DLD1 (cell line): Measurements from ENCODE around the gene PDCD5.

Source experiments
- in situ Hi-C: cut with HindIII; loops from 2 replicates; pipeline ENCODE4 v1.10.0; 2017; ENCODE audit warnings: low sequenced_read_pairs

The PDCD5 gene

GRCh38 chr19:32630338-32630737 is 49.3 kb downstream of the PDCD5 start:
- in situ Hi-C loops: no loop called here

DNA sequence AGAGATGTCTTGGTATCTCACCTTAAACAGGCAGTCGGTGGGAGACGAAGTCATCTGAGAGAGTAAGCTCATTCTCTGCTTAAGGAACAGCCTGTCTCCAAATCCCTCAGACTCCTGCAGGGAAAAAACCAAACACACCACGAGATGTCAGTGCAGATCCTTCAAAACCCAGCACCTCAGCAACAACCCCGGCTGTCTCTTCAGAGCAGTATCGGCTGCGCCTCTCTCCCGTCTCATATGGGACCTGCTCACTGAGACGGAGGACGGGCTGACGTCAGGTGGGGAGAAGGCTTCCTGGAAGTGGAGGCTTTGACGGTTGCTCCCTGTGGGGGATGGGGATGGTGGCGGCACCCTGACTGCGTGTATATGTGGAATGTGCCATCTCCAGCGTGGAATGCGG is 50.4 kb downstream of the PDCD5 start:
- in situ Hi-C loops: no loop called here
